Right lobe of liver (tissue), 6 donors: ENCODE measurements around the gene HOXA2. TPM values are rescaled to one million over a fixed set of nuclear protein-coding genes. Genes with fewer than 3 reads are reported as not detected.

ENCODE experiments used
- ATAC-seq, 4 donors: fragments of 200-7000 bp; cut with Tn5 transposase; one replicate each; pipeline ENCODE4 v1.9.1; 2020; ENCODE audit warnings: mild to moderate bottlenecking in 4 of 4, moderate library complexity in 4 of 4
- DNase-seq, 3 donors: peaks; one replicate each; pipeline ENCODE4 v3.0.0-alpha.2; 2020
- H3K27ac ChIP-seq, 3 donors: fragments of 200-600 bp; one replicate each; pipeline ENCODE4 v1.8.0; 2022
- H3K27me3 ChIP-seq, 2 donors: fragments of 200-600 bp; one replicate each; pipeline ENCODE4 v1.8.0; 2022
- H3K36me3 ChIP-seq, 4 donors: fragments of 200-600 bp; sonication (generic) in 1 of 4; one replicate each; pipeline versions ENCODE4 v1.5.1 to v1.8.0; 2017 to 2022; ENCODE audit warnings: control low read depth in 1 of 4
- H3K4me1 ChIP-seq, 4 donors: fragments of 200-600 bp; sonication (generic) in 1 of 4; one replicate each; pipeline versions ENCODE4 v1.5.1 to v1.8.0; 2017 to 2022; ENCODE audit warnings: control low read depth in 1 of 4
- H3K4me3 ChIP-seq, 3 donors: fragments of 200-600 bp; one replicate each; pipeline ENCODE4 v1.8.0; 2022
- H3K9me3 ChIP-seq, 4 donors: fragments of 200-600 bp; sonication (generic) in 1 of 4; one replicate each; pipeline versions ENCODE4 v1.5.1 to v1.8.0; 2017 to 2022; ENCODE audit warnings: control low read depth in 1 of 4
- CTCF ChIP-seq, 4 donors: fragments of 200-600 bp in 3 of 4; fragments of 450-650 bp in 1 of 4; IDR thresholded peaks; one replicate each; pipeline versions ENCODE4 v1.5.1 to v1.8.0; 2016 to 2022; ENCODE audit warnings: antibody characterized with exemption in 4 of 4, mild to moderate bottlenecking in 2 of 4
- POLR2A ChIP-seq: fragments of 450-650 bp; IDR thresholded peaks from one replicate; pipeline ENCODE4 v1.6.1; 2017; ENCODE audit warnings: antibody characterized with exemption, mild to moderate bottlenecking
- WGBS: methylation state at CpG from one replicate; pipeline ENCODE4 v1.1.6; 2018; ENCODE audit warnings: low coverage, low lambda C conversion rate; ENCODE audit not compliant: insufficient coverage; ENCODE audit errors: missing lambda C conversion rate; 5-methylcytosine and 5-hydroxymethylcytosine counted together
- intact Hi-C, 2 donors: fragments of 100-400 bp; cut with DNase I; formaldehyde crosslinking; loops; one replicate each; pipeline versions ENCODE4 v1.11.2 to v1.14.1; 2022
- total RNA-seq, 6 experiments: library from RNA; depleted of rRNA in 2 of 6; stranded (reverse); fragments of >200 nt in 2 of 6; fragmentation: NEBNext Ultra II Directional in 3 of 6; extraction: Animal tissue kit (Norgen Biotek cat#: 25700) in 3 of 6; gene quantifications; one replicate each; pipeline versions ENCODE4 v1.1.0 to v1.2.4, GENCODE V29; 2016 to 2023
- donor health status: DM: no; HTN: yes; CAD: no.
- donor health status: DM: no; HTN: no; CAD: no.
- donor health status: DM: no; HTN: no; CAD: no.
- donor health status: DM: no; HTN: yes; CAD: no.
- donor health status: DM: no; HTN: yes; CAD: no.

HOXA2 gene
- total RNA-seq, 6 experiments from 2014 or later: 0.16 to 0.19 (median 0.17) TPM; not detected in 3

GRCh38 chr7:27088002-27088922 lies 14.2 kb downstream of the HOXA2 start:
- Histone ChIP-seq H3K27me3 (peaks cover 7 to 30% of the 10 kb centered on the region in 2 donors), H3K36me3 (no peaks in the 10 kb centered on the region), H3K4me1 (no peaks in the 10 kb centered on the region), H3K27ac (no peak overlapping the region), H3K4me3 (no peak overlapping the region), H3K9me3 (no peaks in the 10 kb centered on the region)
- intact Hi-C loops: no loop called here
- DNase-seq (no peak), ATAC-seq (peak in 1 of 4 donors; percentile 30)
- 35% methylated on average over 27 of the region's 68 CpGs for WGBS
- no peak for TF ChIP-seq POLR2A
- TF ChIP-seq CTCF (IDR thresholded peaks at IDR 0.05): no peak

- DNase-seq (no peak), ATAC-seq (no peak)
- intact Hi-C loops: no loop called here
- H3K9me3 ChIP-seq: no peaks in the 10 kb centered on the region
- 64% methylated on average over 2 of the region's 2 CpGs for WGBS
- no peak overlapping the region for H3K4me3 ChIP-seq
- no peak overlapping the region for H3K27ac ChIP-seq
- no peaks in the 10 kb centered on the region for H3K4me1 ChIP-seq
- H3K36me3 ChIP-seq: no peaks in the 10 kb centered on the region
- H3K27me3 ChIP-seq: peaks cover 1 to 14% of the 10 kb centered on the region in 2 donors
- TF ChIP-seq POLR2A (no peak), CTCF (IDR thresholded peaks at IDR 0.05) (no peak)
These were observed 18.8 kb downstream of the HOXA2 start for GRCh38 chr7:27083646-27084045.

GRCh38 chr7:27082171-27082570 lies 20.3 kb downstream of the HOXA2 start:
- Histone ChIP-seq H3K9me3 (no peaks in the 10 kb centered on the region), H3K36me3 (no peaks in the 10 kb centered on the region), H3K4me3 (no peak overlapping the region), H3K27me3 (peaks cover 0 to 5% of the 10 kb centered on the region in 2 donors), H3K27ac (no peak overlapping the region), H3K4me1 (no peaks in the 10 kb centered on the region)
- TF ChIP-seq POLR2A (no peak), CTCF (IDR thresholded peaks at IDR 0.05) (no peak)
- DNase-seq: no peak
- WGBS: 57% methylated on average over 1 of the region's 1 CpG
- no peak for ATAC-seq
- intact Hi-C loops: no loop called here

- DNase-seq (no peak), ATAC-seq (no peak)
- no peaks in the 10 kb centered on the region for H3K4me1 ChIP-seq
- no peaks in the 10 kb centered on the region for H3K9me3 ChIP-seq
- H3K4me3 ChIP-seq: no peak overlapping the region
- H3K27ac ChIP-seq: no peak overlapping the region
- 57% methylated on average over 3 of the region's 4 CpGs for WGBS
- intact Hi-C loops: no loop called here
- H3K36me3 ChIP-seq: no peaks in the 10 kb centered on the region
- TF ChIP-seq CTCF (IDR thresholded peaks at IDR 0.05) (no peak), POLR2A (no peak)
- H3K27me3 ChIP-seq: no peaks in the 10 kb centered on the region
These were observed 21.5 kb downstream of the HOXA2 start for GRCh38 chr7:27080844-27081436.
